Cardiac septum (tissue), 1 donor: ENCODE measurements around the gene RGR. TPM values are rescaled to one million over a fixed set of nuclear protein-coding genes. Genes with fewer than 3 reads are reported as not detected.
"Not testable (repeated sequence)": the region's sequence is repeated elsewhere in the genome, so short reads cannot be mapped to it uniquely, and the experiment has no call there.

Experiments
- DNase-seq: peaks from one replicate; pipeline ENCODE4 v3.0.0-alpha.2; 2020; ENCODE audit warnings: low spot score
- intact Hi-C: fragments of 100-400 bp; cut with DNase I; formaldehyde crosslinking; loops from one replicate; pipeline ENCODE4 v1.14.0; 2022
- total RNA-seq: library from RNA; stranded (reverse); fragmentation: NEBNext Ultra II Directional; extraction: Animal tissue kit (Norgen Biotek cat#: 25700); gene quantifications from one replicate; pipeline ENCODE4 v1.2.1, GENCODE V29; 2021
- donor health status: DM: no; HTN: no; CAD: no.

The RGR gene
- total RNA-seq, 1 donor from 2014 or later, result not detected

DNA sequence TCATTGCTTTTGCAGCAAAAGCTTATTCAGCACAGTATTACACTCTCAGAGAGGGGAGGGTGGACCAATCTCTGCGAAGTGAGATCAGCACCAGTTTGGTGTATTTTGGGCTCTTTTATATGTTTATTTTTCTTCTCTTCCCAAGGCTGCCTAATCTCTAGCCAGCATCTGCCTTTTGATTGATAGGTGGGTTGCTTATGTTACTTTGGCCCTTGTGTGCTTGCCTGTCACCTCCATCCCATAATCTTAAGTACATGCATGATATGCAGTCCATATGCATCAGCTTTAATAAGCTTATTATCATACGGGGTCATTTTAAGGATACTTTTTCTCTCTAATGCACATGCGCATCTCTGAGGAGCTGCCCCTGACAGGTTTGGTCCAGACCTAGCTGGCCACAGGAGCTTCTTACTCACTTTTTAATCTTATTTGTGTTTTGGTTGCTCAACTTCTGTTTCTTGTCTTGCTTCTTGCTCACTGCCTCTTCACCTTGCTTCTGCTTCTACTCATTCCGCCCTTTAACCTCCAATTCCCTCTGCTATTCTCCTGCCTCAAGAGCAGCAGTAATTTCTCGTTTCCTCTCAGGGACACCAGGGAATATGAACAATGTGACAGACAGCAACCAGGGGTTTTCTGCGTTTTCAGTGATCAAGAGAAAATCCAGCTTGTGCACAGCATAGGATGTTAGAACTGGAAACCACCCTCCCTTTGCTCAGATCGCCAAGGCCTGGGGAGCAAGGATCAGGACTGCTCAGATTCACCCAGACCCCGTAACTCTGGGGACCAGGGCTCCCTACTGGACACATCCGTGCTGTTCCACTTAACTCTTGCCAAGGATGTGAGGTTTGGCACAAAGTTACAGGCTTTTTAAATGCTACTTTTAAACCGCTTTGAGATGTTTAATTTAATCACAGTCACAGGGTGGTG, 10.0 kb downstream of the RGR start:
- intact Hi-C loops, result no loop called here
- no peak for DNase-seq

GRCh38 chr10:84256510-84257342, 11.9 kb downstream of the RGR start:
- intact Hi-C loops, result no loop called here

DNA sequence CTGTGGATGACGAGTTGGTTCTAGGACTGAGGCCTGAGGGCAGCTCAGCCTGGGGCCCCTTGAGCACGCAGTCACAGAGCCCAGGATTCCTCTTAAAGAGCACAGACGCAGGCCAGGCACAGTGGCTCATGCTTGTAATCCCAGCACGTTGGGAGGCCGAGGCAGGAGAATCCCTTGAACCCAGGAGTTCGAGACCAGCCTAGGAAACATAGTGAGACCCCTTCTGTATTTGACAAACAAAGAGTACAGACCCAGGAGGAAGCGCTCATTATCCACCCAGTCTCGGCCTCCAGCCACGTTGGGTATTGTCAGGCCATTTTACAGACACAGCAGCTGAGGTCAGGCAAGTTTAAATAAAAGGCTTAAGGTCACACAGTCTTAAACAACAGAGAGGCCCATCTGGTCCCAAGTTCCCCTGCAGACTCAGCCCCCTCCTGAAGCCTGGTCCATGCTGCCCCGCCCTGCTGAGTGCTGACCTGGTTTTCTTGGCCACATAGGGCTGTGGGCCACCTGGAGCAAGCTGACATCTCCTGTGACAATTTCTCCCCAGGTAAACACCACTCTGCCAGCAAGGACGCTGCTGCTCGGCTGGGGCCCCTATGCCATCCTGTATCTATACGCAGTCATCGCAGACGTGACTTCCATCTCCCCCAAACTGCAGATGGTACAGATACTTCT, 12.6 kb downstream of the RGR start:
- no peak for DNase-seq
- intact Hi-C loops, result no loop called here

More at GRCh38 chr10:84256510-84257342, 11.9 kb downstream of the RGR start:
- no peak for DNase-seq

DNA sequence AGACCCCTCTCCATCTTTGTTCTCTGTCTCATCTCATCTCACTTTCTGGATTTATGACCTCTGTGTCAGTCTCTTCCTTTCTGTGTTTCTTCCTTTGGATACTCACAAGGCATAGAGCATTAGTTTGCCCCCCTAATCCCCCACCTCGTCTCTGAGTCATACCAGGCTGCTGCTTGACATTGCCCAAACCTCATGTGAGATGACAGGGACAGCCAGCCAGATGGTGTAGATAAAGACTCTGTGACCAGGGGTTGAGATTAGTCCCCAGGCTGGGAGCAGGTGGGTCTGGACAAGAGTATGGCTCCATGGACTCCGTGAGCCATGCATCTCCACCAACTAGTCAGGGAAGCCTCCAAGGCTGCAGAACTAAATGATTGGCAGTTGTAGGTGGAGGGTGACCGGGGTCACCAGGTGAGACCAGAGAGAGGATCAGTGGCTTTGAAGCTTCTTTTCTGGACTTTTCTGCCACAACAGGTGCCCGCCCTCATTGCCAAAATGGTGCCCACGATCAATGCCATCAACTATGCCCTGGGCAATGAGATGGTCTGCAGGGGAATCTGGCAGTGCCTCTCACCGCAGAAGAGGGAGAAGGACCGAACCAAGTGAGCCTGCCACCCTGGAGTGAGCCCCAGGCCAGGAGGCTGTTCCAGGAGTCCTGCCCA, 13.3 kb downstream of the RGR start:
- intact Hi-C loops, result no loop called here
- no peak for DNase-seq

- intact Hi-C loops, result loop anchor here (5.0 kb wide), 1 partner anchor 116 kb away; no protein-coding TSS in a partner anchor
- no peak for DNase-seq
These were observed 16.5 kb downstream of the RGR start for GRCh38 chr10:84261236-84261915.

GRCh38 chr10:84262190-84262956, 17.5 kb downstream of the RGR start:
- DNase-seq, result no peak
- intact Hi-C loops, result loop anchor here (5.0 kb wide), 1 partner anchor 115 kb away; no protein-coding TSS in a partner anchor

GRCh38 chr10:84263716-84264115, 18.9 kb downstream of the RGR start:
- intact Hi-C loops, result loop anchor here (1.0 to 5.0 kb wide), 2 partner anchors 114 to 274 kb away; no protein-coding TSS in a partner anchor

GRCh38 chr10:84264611-84265141, 19.8 kb downstream of the RGR start:
- DNase-seq, result no peak
- intact Hi-C loops, result loop anchor here (1.0 to 5.0 kb wide), 2 partner anchors 113 to 273 kb away; no protein-coding TSS in a partner anchor

More at GRCh38 chr10:84263716-84264115, 18.9 kb downstream of the RGR start:
- DNase-seq, result no peak

DNA sequence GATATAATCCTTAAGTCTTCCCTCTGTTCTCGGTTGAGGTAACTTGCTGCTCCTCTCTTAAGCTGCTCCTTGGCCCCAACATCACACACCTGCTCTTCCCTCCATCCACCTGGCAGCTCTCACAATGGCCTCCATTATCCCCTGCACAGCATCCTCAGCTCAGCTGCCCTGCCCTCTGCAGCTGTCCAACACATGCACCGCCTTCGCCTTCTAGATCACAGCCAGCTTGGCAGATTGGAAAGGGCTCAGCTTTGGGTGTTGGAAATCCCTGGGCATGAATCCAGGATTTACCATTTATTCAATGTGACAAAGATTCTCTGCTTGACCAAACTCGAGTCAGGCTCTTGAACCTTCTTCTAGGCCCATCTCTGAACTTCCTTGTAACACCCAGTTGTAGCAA, 20.6 kb downstream of the RGR start:
- intact Hi-C loops, result no loop called here
- no peak for DNase-seq

GRCh38 chr10:84267503-84268126, 22.8 kb downstream of the RGR start:
- no peak for DNase-seq
- intact Hi-C loops, result no loop called here

- intact Hi-C loops, result no loop called here
- DNase-seq, result no peak
These were observed 24.3 kb downstream of the RGR start for GRCh38 chr10:84269162-84269561.

GRCh38 chr10:84269773-84270172, 24.9 kb downstream of the RGR start:
- intact Hi-C loops, result no loop called here
- no peak for DNase-seq

- no peak for DNase-seq
- intact Hi-C loops, result no loop called here
These were observed 25.9 kb downstream of the RGR start for GRCh38 chr10:84270708-84271107.

- DNase-seq, intact Hi-C loops: not testable (repeated sequence)
These were observed 35.1 kb downstream of the RGR start for GRCh38 chr10:84279876-84280475.

- intact Hi-C loops, result no loop called here
These were observed 41.8 kb downstream of the RGR start for GRCh38 chr10:84286695-84287094.

DNA sequence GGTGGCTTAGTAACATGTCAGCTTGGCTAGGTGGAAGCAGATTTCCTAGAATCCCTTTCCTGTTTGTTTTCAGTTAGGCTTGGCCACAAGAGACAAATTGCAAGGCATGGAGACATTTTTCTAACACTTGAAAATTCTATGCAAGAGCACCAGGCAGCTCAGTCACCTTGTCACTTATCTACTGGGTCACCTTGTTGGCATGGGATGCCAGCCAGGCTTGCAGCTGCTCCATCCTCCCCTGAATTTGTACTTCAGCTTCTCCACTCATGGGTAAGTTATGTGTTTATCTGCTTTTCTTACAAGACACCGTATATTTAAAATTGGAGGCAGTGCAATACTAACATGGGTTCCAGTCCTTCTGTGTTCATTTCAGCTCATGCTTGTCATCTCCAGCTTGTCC, 43.3 kb downstream of the RGR start:
- intact Hi-C loops, result no loop called here
- DNase-seq, result no peak

More at GRCh38 chr10:84286695-84287094, 41.8 kb downstream of the RGR start:
- no peak for DNase-seq
